Measurements from ENCODE around the gene SLC25A44.

- TF ChIP-seq EP300 (IDR thresholded peaks at IDR 0.05; ENCODE audit: low read depth), result no peak
- TF ChIP-seq POLR2A (IDR thresholded peaks at IDR 0.05), result no peak
These were observed 2.5 kb upstream of the SLC25A44 start for GRCh38 chr1:156191292-156191964.
